HCT116 (cell line): ENCODE measurements around the gene HOXC11. TPM values are rescaled to one million over a fixed set of nuclear protein-coding genes. Genes with fewer than 3 reads are reported as not detected.

Source experiments
- ATAC-seq: fragments of 200-7000 bp; cut with Tn5 transposase; 2 replicates; pipeline ENCODE4 v1.9.1; 2020; ENCODE audit warnings: mild to moderate bottlenecking, moderate library complexity
- BruUV-seq: library from RNA; stranded (reverse); fragments of 400-500 nt; replicated peaks from 2 replicates; lab custom pipeline; 2021; lab: Mats Ljungman, UMichigan
- CTCF ChIA-PET: fragments of 300-600 bp; sonication (Branson Sonifier 250); formaldehyde crosslinking; loops from one replicate; lab custom pipeline; 2021; ENCODE audit warnings: antibody characterized with exemption; lab: Charles Lee
- POLR2A ChIA-PET: fragments of 300-600, 350-600 bp; sonication (Branson Sonifier 250); formaldehyde crosslinking; loops from one replicate; lab custom pipeline; 2021; ENCODE audit warnings: antibody characterized with exemption; lab: Charles Lee
- RAD21 ChIA-PET, 2 experiments: fragments of 300-600 bp; sonication (Branson Sonifier 250); formaldehyde crosslinking; loops; one replicate each; lab custom pipeline; 2023; ENCODE audit warnings: low total read pairs in 2 of 2; ENCODE audit not compliant: uncharacterized antibody in 2 of 2, unreplicated experiment in 2 of 2, low non-redundant PET in 1 of 2; lab: Charles Lee
- DNase-seq: peaks from one replicate; pipeline ENCODE4 v3.0.0-alpha.2; 2010; ENCODE audit warnings: low read depth, low spot score
- H2AFZ ChIP-seq: fragments of 200-600 bp; shearing (Covaris generic), sonication (generic); 2 replicates; pipeline ENCODE4 v1.6.1; 2017; ENCODE audit warnings: low read depth, mixed run types, mixed read lengths, antibody characterized with exemption, low read length; ENCODE audit not compliant: poor library complexity, severe bottlenecking
- H3K27ac ChIP-seq: 2 replicates; pipeline ENCODE4 v1.5.1; 2012; ENCODE audit warnings: low read depth, low read length
- H3K27me3 ChIP-seq: fragments of 200-600 bp; sonication (generic); 2 replicates; pipeline ENCODE4 v1.6.1; 2016; ENCODE audit warnings: mixed run types, low read length, mixed read lengths; ENCODE audit not compliant: insufficient read depth
- H3K36me3 ChIP-seq, 2 experiments: fragments of 200-500 bp in 1 of 2; fragments of 200-600 bp in 1 of 2; sonication (Bioruptor generic) in 1 of 2; sonication (generic) in 1 of 2; 2 replicates each; pipeline versions ENCODE4 v1.5.1 to v1.6.1; 2014 to 2016; ENCODE audit warnings: low read length in 2 of 2, inconsistent platforms in 1 of 2, mixed read lengths in 1 of 2, mixed run types in 1 of 2; ENCODE audit not compliant: insufficient read depth in 2 of 2, control insufficient read depth in 1 of 2
- H3K4me1 ChIP-seq, 2 experiments: fragments of 200-600 bp in 1 of 2; sonication (generic) in 1 of 2; 2 replicates each; pipeline versions ENCODE4 v1.5.1 to v1.6.1; 2012 to 2017; ENCODE audit warnings: low read length in 2 of 2, inconsistent platforms in 1 of 2, mild to moderate bottlenecking in 1 of 2, mixed read lengths in 1 of 2, mixed run types in 1 of 2, moderate library complexity in 1 of 2; ENCODE audit not compliant: insufficient read depth in 2 of 2, control insufficient read depth in 1 of 2
- H3K4me2 ChIP-seq: fragments of 200-600 bp; sonication (generic); 2 replicates; pipeline ENCODE4 v1.6.1; 2017; ENCODE audit warnings: mixed run types, low read length, mixed read lengths
- H3K4me3 ChIP-seq, 2 experiments: fragments of 200-600 bp in 1 of 2; sonication (generic) in 1 of 2; replicated peaks in 1 of 2; 2 replicates each; pipeline ENCODE4 v1.5.1; 2011 to 2016; ENCODE audit warnings: low read length in 2 of 2, control low read depth in 1 of 2, low read depth in 1 of 2, mild to moderate bottlenecking in 1 of 2, mixed read lengths in 1 of 2, mixed run types in 1 of 2
- H3K79me2 ChIP-seq: fragments of 200-600 bp; sonication (generic); 2 replicates; pipeline ENCODE4 v1.6.1; 2017; ENCODE audit warnings: mild to moderate bottlenecking, mixed run types, low read length, moderate library complexity, mixed read lengths; ENCODE audit not compliant: insufficient read depth
- H3K9ac ChIP-seq: fragments of 200-600 bp; sonication (generic); 2 replicates; pipeline ENCODE4 v1.6.1; 2016; ENCODE audit warnings: low read length, mixed read lengths
- H3K9me2 ChIP-seq: fragments of 200-600 bp; sonication (generic), shearing (Covaris generic); 2 replicates; pipeline ENCODE4 v1.6.1; 2017; ENCODE audit warnings: mixed run types, mild to moderate bottlenecking, moderate library complexity; ENCODE audit not compliant: insufficient read depth
- H3K9me3 ChIP-seq, 2 experiments: fragments of 200-500 bp in 1 of 2; fragments of 200-600 bp in 1 of 2; sonication (Bioruptor generic) in 1 of 2; sonication (generic) in 1 of 2; 2 replicates each; pipeline ENCODE4 v1.6.1; 2014 to 2017; ENCODE audit warnings: low read length in 2 of 2, mixed read lengths in 2 of 2, inconsistent platforms in 1 of 2, low read depth in 1 of 2, mild to moderate bottlenecking in 1 of 2, mixed run types in 1 of 2, moderate library complexity in 1 of 2; ENCODE audit not compliant: control insufficient read depth in 1 of 2, insufficient read depth in 1 of 2
- H4K20me1 ChIP-seq: fragments of 200-600 bp; sonication (generic), shearing (Covaris generic); 2 replicates; pipeline ENCODE4 v1.6.1; 2017; ENCODE audit warnings: mixed run types, mild to moderate bottlenecking, moderate library complexity; ENCODE audit not compliant: insufficient read depth
- CBX3 ChIP-seq: IDR thresholded peaks from 2 replicates; pipeline ENCODE4 v1.6.1; 2012; ENCODE audit warnings: low read depth
- CEBPB ChIP-seq: IDR thresholded peaks from 2 replicates; pipeline ENCODE4 v1.6.1; 2012; ENCODE audit warnings: low read depth
- CTCF ChIP-seq, 3 experiments: fragments of 200-600 bp in 1 of 3; sonication (generic) in 1 of 3; IDR thresholded peaks in 2 of 3; conservative IDR thresholded peaks in 1 of 3; 2 replicates each; pipeline ENCODE4 v1.5.1; 2012 to 2017; ENCODE audit warnings: low read depth in 2 of 3, low read length in 2 of 3, antibody characterized with exemption in 1 of 3, borderline replicate concordance in 1 of 3, control low read depth in 1 of 3, mild to moderate bottlenecking in 1 of 3, mixed read lengths in 1 of 3, mixed run types in 1 of 3, moderate library complexity in 1 of 3; ENCODE audit not compliant: insufficient read depth in 1 of 3
- EGR1 ChIP-seq: IDR thresholded peaks from 2 replicates; pipeline ENCODE4 v1.6.1; 2012; ENCODE audit warnings: low read depth
- ELF1 ChIP-seq: IDR thresholded peaks from 2 replicates; pipeline ENCODE4 v1.6.1; 2012; ENCODE audit warnings: low read depth, borderline replicate concordance
- EZH2 ChIP-seq: fragments of 200-600 bp; sonication (generic); IDR thresholded peaks from 2 replicates; pipeline ENCODE4 v1.6.1; 2017; ENCODE audit warnings: antibody characterized with exemption, mixed run types
- EZH2phosphoT487 ChIP-seq: fragments of 200-600 bp; IDR thresholded peaks from 2 replicates; pipeline ENCODE4 v1.6.1; 2018; ENCODE audit warnings: antibody characterized with exemption, borderline replicate concordance
- FOSL1 ChIP-seq: IDR thresholded peaks from 2 replicates; pipeline ENCODE4 v1.6.1; 2012; ENCODE audit warnings: low read depth
- JUND ChIP-seq: IDR thresholded peaks from 2 replicates; pipeline ENCODE4 v1.6.1; 2012
- REST ChIP-seq: IDR thresholded peaks from 2 replicates; pipeline ENCODE4 v1.6.1; 2012; ENCODE audit warnings: low read depth
- SIN3A ChIP-seq: IDR thresholded peaks from 2 replicates; pipeline ENCODE4 v1.6.1; 2012; ENCODE audit warnings: low read depth
- SRF ChIP-seq: IDR thresholded peaks from 2 replicates; pipeline ENCODE4 v1.6.1; 2012; ENCODE audit warnings: low read depth
- ZFX ChIP-seq: fragments of 450-650 bp; IDR thresholded peaks from 2 replicates; pipeline ENCODE4 v1.6.1; 2017
- ZNF274 ChIP-seq: fragments of 200-500 bp; sonication (Bioruptor generic); IDR thresholded peaks from 2 replicates; pipeline ENCODE4 v1.6.1; 2014; ENCODE audit warnings: mild to moderate bottlenecking, low read depth, low read length, inconsistent platforms
- intact Hi-C: fragments of 100-400 bp; cut with micrococcal nuclease; formaldehyde crosslinking; loops from 2 replicates; pipeline ENCODE4 v1.10.0; 2022
- total RNA-seq: library from RNA; stranded (reverse); gene quantifications from one replicate; pipeline ENCODE4 v1.2.1, GENCODE V29; 2021; ENCODE audit not compliant: unreplicated experiment

The HOXC11 gene
- total RNA-seq, 1 experiment from 2014 or later: 0.22 TPM

- Histone ChIP-seq H3K27me3 (no peaks in the 10 kb centered on the region), H4K20me1 (no peaks in the 10 kb centered on the region), H3K4me2 (no peak overlapping the region), H3K27ac (no peak overlapping the region), H3K9me3 (no peaks in the 10 kb centered on the region), H2AFZ (no peak overlapping the region), H3K4me3 (no peak overlapping the region), H3K36me3 (no peaks in the 10 kb centered on the region), H3K9me2 (no peaks in the 10 kb centered on the region), H3K9ac (no peak overlapping the region), H3K79me2 (no peaks in the 10 kb centered on the region), H3K4me1 (no peaks in the 10 kb centered on the region)
- intact Hi-C loops: no loop called here
- ChIA-PET POLR2A (no interaction called here), RAD21 (no interaction called here), CTCF (no interaction called here)
- BruUV-seq: no TSS peak
- DNase-seq (no peak), ATAC-seq (no peak)
- TF ChIP-seq FOSL1: no peak
- TF ChIP-seq EZH2: no peak
- TF ChIP-seq ELF1: no peak
- no peak for TF ChIP-seq SRF
- no peak for TF ChIP-seq JUND
- no peak for TF ChIP-seq CBX3
- TF ChIP-seq CEBPB: no peak
- no peak for TF ChIP-seq ZNF274
These were observed 7.4 kb upstream of the HOXC11 start for GRCh38 chr12:53965281-53966084.

- Histone ChIP-seq H3K27me3 (peaks cover under 1% of the 10 kb centered on the region; the same call in 1 of the 2 replicates), H2AFZ (no peak overlapping the region), H3K4me2 (no peak overlapping the region), H3K9ac (no peak overlapping the region), H3K36me3 (no peaks in the 10 kb centered on the region), H3K4me1 (no peaks in the 10 kb centered on the region), H3K4me3 (no peak overlapping the region), H4K20me1 (no peaks in the 10 kb centered on the region), H3K9me2 (no peaks in the 10 kb centered on the region), H3K9me3 (no peaks in the 10 kb centered on the region), H3K79me2 (no peaks in the 10 kb centered on the region), H3K27ac (no peak overlapping the region)
- intact Hi-C loops: no loop called here
- DNase-seq: no peak
- no peak for ATAC-seq
- POLR2A ChIA-PET: no interaction called here
- RAD21 ChIA-PET: no interaction called here
- no TSS peak for BruUV-seq
- CTCF ChIA-PET: no interaction called here
- TF ChIP-seq CTCF (IDR thresholded peaks at IDR 0.05 in 2 of 3, conservative IDR thresholded peaks at IDR 0.05 in 1 of 3; ENCODE audit: borderline replicate concordance in 1 of 3, insufficient read depth in 1 of 3, low read depth in 2 of 3, low read length in 2 of 3) (no peak), ELF1 (no peak), REST (no peak), EGR1 (no peak), SIN3A (no peak), ZFX (no peak), ZNF274 (no peak), EZH2phosphoT487 (no peak)
These were observed 6.9 kb upstream of the HOXC11 start for GRCh38 chr12:53966085-53966384.
